HG02642 (cell line): Measurements from ENCODE around the gene ALDH5A1.
A peak's percentile ranks its signal among the peaks of the same experiment; 100 is the strongest.

Experiments used
- ATAC-seq: cut with Tn5 transposase; IDR thresholded peaks from one replicate; pipeline ENCODE4 v1.9.1; 2021; ENCODE audit warnings: mild to moderate bottlenecking; ENCODE audit not compliant: unreplicated experiment, poor library complexity

ALDH5A1 gene

GRCh38 chr6:24494821-24495795, at the start of gene ALDH5A1:
TSS of gene ALDH5A1 (plus strand) at chr6:24494969. CDS start at chr6:24494997, 28 bp downstream.
- peak; percentile 67 for ATAC-seq

DNA sequence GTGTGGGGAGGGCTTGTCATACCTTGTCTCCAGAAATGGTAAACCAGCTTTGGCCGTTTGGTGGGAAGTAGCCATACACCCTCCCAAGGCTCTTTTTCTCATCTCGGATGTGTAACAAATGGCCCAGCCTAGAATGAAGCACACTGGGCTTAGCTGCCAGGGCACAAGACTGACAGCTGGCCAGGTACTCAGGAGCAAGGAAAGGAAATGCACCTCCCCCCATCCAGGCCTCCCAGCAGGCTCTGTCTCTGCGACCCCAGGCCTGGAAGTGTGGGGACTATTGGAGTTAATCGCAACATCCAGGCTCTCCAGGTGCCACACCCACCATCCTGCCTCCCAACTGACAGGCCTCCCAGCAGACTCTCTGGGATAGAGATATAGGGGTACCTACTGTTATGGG, 49.1 kb upstream of the ALDH5A1 start:
- ATAC-seq: no peak

DNA sequence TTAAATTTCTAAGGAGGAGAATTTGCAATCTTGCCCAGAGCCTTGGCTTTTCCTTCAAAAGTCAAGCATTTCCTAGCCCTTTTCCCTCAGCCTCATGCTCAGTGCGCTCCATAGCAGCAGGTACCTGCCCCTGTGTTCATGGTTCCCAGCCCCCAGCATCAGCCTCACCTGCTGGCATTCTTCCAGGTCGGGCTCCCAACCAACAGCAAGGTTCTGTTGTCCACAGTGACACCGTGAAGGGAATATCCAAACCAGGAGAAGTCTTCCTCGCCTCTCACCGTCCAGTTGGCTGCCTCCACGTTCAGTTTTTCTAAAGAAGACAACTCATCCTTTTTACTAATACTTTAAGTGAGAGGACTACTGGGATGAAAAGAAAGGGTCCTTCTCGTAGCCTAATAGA, 48.1 kb upstream of the ALDH5A1 start:
- ATAC-seq: no peak

- ATAC-seq: no peak
Measured at GRCh38 chr6:24448396-24448795, 46.4 kb upstream of the ALDH5A1 start.

DNA sequence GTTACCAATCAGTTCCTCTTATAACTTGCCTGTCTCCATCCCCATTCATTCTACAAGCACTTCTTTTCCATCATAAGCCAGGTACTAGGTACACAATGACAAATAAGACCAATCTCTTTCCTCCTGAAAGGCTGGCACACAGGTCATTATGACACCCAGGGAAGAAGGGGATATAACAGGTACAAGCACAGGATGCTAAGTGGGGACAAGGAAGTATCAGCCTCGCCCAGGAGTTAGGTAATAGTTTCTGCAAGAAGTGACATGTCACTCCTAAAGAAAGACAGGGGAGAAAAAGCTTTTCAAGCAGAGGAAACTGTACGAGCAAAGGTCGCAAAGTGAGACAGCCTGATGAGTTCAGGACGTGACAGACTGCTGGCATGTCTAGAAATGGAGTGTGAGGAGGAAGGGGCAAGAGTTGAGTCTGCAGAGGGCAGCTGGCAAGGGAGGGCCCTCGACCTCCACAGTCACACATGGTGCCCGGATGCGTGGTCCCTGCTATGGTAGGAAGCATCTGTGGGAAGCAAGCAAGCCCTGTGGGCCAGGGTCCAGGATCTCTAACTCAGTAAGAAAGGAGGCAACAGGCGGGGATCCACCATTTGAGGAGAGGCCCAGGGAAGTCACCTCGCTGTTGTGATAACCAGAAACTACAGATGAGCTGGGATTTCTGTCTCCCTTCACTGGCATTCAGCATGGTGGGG, 45.8 kb upstream of the ALDH5A1 start:
- ATAC-seq: no peak

GRCh38 chr6:24451581-24452388, 43.0 kb upstream of the ALDH5A1 start:
- ATAC-seq: no peak

GRCh38 chr6:24453921-24454320, 40.8 kb upstream of the ALDH5A1 start:
- ATAC-seq: no peak

- ATAC-seq: no peak
Measured at GRCh38 chr6:24454452-24454851, 40.3 kb upstream of the ALDH5A1 start.

DNA sequence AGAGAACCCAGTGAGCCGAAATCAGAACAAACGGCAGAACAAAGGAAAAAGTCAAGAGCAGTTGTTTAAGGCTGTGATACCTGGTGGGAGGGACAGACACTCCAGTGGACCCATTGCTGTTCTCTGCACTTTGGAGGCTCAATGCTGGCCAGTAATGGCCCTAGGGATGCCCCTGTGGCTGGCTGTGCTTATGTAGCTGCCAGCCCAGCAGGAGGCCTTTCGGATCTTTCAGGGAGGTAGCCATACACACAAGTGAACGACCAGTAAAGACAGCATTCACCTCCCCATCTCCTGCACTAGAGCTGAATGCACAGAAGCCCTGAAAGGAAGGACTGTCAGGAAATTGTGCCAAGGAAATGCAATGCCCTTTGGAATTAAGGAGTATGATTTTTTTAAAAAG, 39.7 kb upstream of the ALDH5A1 start:
- ATAC-seq: no peak

GRCh38 chr6:24458134-24458533, 36.6 kb upstream of the ALDH5A1 start:
- ATAC-seq: no peak

- no peak for ATAC-seq
Measured at GRCh38 chr6:24458941-24459340, 35.8 kb upstream of the ALDH5A1 start.

DNA sequence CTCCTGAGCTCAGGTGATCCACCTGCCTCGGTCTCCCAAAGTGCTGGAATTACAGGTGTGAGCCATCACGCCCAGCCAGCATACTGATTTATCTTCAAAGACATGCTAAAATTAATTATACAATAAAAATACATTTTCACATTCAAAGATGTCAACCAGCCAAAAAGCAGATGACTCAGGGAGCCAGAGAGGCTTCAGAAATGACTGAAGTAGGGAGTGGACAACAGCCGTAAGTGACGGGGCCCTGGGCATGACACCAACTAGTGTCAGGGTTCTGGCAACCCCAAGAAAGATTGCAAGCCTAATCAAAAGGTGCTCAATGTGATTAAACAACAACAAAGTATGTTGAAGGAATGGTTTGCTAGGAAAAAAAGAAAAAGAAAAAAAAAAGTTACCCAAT, 33.8 kb upstream of the ALDH5A1 start:
- ATAC-seq: no peak

DNA sequence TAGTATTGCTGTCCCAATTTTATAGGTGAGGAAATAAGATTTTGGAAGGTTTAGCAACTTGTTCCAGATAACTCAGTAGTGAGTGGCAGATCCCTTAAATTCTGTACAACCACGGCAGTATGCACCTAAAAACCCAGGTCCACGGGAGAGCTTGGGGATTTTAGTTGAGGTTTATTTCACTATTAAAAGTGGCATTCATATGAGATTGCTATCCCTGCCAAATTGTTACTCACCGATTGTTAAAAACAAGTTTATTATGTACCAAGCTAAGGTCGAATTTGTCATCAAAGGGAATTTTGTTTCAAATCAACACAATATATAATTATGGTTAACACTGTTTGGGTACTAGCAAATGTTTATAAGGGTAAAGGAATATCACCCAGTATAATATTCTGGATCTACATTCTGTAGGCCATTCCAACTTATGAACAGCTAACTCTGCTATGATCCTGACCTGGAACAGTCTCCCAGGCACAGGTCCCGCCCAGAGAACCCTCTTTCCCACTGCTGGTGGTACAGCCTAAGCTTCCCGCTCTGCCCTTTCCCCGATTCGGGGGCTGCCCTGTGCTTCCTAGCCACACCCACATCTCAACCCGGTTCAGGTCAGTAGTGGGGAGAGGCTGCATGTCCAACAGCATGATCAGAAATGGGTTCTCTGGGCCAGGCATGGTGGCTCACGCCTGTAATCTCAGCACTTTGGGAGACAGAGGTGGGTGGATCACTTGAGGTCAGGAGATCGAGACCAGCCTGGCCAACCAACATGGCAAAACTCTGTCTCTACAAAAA, 30.3 kb upstream of the ALDH5A1 start:
- no peak for ATAC-seq

DNA sequence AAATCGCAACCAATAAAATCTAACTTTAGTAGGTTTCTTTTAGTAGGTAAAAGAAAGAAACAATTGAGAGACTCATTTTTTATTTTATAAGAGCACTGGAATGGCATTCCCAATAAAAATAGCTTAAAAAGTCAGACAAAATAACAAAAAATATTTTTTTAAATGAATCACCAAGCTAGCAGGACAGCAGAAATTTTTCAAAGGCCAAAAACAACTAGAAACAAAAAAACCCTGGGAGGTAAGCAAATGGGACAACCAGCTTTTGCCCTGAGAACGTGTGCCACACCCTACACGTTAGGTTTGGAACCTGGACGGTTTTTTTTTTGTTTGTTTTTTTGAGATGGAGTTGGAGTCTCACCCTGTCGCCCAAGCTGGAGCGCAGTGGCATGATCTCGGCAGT, 25.0 kb upstream of the ALDH5A1 start:
- no peak for ATAC-seq

GRCh38 chr6:24472181-24472580, 22.6 kb upstream of the ALDH5A1 start:
- ATAC-seq: no peak

DNA sequence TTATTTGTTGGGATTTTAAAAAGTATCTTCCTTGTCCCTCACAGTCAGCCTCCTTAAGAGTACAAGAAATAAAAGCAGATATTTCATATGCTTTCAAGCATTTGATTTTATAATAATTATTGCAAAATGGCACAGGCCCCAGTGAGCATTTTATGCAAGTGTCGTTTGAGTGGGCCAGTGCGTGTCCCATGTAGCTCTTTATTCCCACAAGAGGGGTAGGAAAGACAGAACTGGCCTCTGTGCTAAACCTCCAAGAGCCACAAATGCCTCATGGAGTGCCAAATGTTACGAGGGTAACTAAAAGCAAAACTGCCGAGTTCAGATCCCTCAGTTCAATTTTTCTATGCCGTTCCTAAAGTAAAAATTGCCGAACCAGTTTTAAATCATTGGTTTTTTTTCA, 18.1 kb upstream of the ALDH5A1 start:
- no peak for ATAC-seq

DNA sequence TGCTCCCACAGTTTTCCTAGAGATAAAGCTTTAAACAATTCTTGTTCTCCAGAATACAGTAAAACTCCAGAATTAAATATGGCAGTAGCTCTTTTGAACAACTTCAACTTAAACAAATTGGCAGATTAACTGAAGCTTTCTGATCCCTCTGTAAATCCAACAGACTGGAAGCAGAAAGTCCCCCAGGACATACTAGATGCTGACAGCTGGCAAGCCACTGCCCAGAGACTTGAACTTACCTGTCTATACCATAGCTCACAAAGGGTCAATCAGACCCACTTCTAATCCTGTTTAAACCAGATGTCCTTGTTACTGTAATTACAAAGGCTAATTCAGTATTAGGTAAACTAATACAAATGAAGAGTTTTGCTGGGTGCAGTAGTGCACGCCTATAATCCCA, 17.7 kb upstream of the ALDH5A1 start:
- no peak for ATAC-seq

GRCh38 chr6:24478903-24479302, 15.9 kb upstream of the ALDH5A1 start:
- ATAC-seq: no peak

- ATAC-seq: no peak
Measured at GRCh38 chr6:24480705-24481104, 14.1 kb upstream of the ALDH5A1 start.

- no peak for ATAC-seq
Measured at GRCh38 chr6:24481449-24481848, 13.3 kb upstream of the ALDH5A1 start.
